Activated T-helper 1 cell treated with anti-CD3 and anti-CD28 coated beads, Interleukin-12 subunit alpha, Interleukin-12 subunit beta, Interleukin-2, Interleukin-4 antibody, amounts not matched to agents 30 ng/mL and 10 ng/mL and 1 ng/mL, durations not matched to agents 14 hours and 24 hours and 36 hours (primary cell): ENCODE measurements around the gene IFNL3. TPM values are rescaled to one million over a fixed set of nuclear protein-coding genes. Genes with fewer than 3 reads are reported as not detected.

Source experiments
- total RNA-seq: library from RNA; stranded (reverse); gene quantifications from 2 replicates; pipeline ENCODE4 v1.2.3, GENCODE V29; 2022

Gene IFNL3
- total RNA-seq, 1 donor from 2014 or later = not detected

Other genes starting within 250 kb of the IFNL3 start
- gene FBXO27, start 212.5 kb downstream of the IFNL3 start, total RNA-seq = 0.12 and 0.54 TPM in 2 replicates
- gene ACP7, start 160.6 kb downstream of the IFNL3 start, total RNA-seq = 0.10 TPM in 1 of 2 replicates, not detected in the other
- 18.5 and 19.9 TPM in 2 replicates for gene PAK4, start 119.2 kb downstream of the IFNL3 start, total RNA-seq
- not detected in 2 replicates for gene NCCRP1, start 48.0 kb downstream of the IFNL3 start, total RNA-seq
- gene SYCN, start 40.7 kb downstream of the IFNL3 start, total RNA-seq = not detected in 2 replicates
- not detected in 2 replicates for gene IFNL4, start 3.9 kb upstream of the IFNL3 start, total RNA-seq
- gene IFNL2, start 23.4 kb upstream of the IFNL3 start, total RNA-seq = not detected in 2 replicates
- 0.23 TPM in 1 of 2 replicates, not detected in the other for gene IFNL1, start 51.4 kb upstream of the IFNL3 start, total RNA-seq
- gene LRFN1, start 75.9 kb upstream of the IFNL3 start, total RNA-seq = 5.7 and 6.0 TPM in 2 replicates
- 355 and 359 TPM in 2 replicates for gene GMFG, start 91.0 kb upstream of the IFNL3 start, total RNA-seq
- gene SAMD4B, start 97.4 kb upstream of the IFNL3 start, total RNA-seq = 71.3 and 71.8 TPM in 2 replicates
- 54.8 and 57.3 TPM in 2 replicates for gene PAF1, start 146.1 kb upstream of the IFNL3 start, total RNA-seq
- gene MED29, start 146.4 kb upstream of the IFNL3 start, total RNA-seq = 37.5 and 45.8 TPM in 2 replicates
- 31.2 and 32.0 TPM in 2 replicates for gene ZFP36, start 161.8 kb upstream of the IFNL3 start, total RNA-seq
- gene PLEKHG2, start 167.7 kb upstream of the IFNL3 start, total RNA-seq = 43.9 and 47.3 TPM in 2 replicates
- 2,440 and 2,532 TPM in 2 replicates for gene RPS16, start 190.9 kb upstream of the IFNL3 start, total RNA-seq
- 200 and 203 TPM in 2 replicates for gene SUPT5H, start 200.6 kb upstream of the IFNL3 start, total RNA-seq
- 121 and 127 TPM in 2 replicates for gene TIMM50, start 235.8 kb upstream of the IFNL3 start, total RNA-seq